ENCODE measurements around the gene TRPM3.

The TRPM3 gene

DNA sequence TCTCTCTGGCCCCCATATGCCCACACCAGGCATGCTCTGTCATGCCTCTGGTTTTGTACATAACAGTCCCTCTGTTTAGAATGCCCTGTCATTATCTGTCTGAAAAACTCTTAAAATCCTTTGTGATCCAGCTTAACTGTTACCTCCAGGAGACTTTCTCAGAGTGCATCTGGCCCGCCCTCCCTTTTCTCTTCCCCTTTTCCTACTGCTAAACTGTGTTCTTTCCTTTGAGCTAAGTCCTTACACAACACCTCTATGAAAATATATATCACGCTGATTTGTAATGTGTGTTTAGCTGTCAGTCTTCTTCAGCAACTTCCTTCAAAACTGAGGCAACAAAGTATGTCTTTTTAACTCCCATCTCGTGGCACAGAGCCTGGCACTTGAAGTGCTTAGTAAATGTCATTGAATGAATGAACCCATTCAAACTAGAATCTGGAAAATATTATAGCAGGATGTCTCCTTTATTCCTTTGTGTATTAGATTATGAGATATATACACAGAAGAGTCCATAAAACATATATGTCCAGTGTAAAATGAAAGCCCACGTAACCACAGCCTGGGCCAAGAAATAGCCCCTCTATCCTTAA lies 540.7 kb downstream of the TRPM3 start:
- DNase-seq (ENCODE audit: low read depth), result no peak

DNA sequence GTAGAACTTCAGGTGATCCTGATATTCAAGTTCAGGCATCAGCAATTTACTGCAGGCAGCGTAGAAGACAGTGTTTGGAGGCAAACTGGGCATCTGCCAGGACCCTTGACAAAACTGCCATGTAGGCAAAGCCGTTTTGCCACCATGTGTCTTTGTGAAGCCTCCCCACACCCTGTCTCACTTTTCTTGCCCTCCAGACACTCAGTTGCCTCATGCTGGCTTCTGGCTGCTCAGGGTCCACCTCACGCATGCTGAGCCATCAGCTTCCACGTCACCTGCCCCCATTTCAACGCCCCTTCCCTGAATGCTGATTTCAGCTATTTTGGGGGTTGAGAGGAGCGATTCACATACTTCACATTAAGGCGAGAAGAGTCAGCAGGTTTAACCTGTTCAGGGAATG lies 541.7 kb downstream of the TRPM3 start:
- no peak for DNase-seq (ENCODE audit: low read depth)

DNA sequence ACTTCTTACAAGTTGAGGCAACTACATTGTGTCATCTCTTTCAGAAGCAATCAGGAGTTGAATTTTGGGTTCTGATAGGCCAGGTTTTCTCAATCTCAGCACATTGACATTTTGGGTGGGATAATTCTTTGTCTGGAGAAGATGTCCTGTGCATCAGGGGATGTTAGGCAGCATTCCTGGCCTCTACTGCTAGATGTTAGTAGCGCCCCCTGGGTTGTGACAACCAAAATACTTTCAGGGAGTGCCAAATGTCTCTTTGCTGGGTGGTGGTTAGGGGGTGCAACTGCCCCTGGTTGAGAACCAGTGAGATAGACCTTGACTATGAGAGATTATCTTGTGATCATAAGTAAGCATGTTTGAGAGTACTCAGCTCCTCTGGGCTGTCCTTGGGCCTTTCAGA lies 542.7 kb downstream of the TRPM3 start:
- no peak for DNase-seq (ENCODE audit: low read depth)

DNA sequence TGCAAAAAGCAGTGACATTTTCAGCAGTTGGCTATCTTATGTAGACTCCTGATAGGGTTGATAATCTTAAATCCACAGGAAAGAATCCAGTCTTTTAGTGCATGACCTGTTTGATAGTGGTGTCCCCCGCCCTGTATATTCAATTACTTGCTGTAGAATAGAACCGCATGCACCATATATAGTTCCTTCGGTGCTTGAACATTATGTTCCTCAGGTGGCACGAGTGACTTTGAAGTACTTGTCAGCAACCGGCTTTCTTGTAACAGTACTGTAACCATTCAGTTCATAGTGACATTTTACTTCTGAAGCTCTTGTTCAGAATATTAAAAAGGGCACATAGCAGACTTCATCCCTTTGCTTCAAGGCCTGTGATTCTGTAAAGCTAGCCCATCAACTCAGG lies 543.8 kb downstream of the TRPM3 start:
- no peak for DNase-seq (ENCODE audit: low read depth)

DNA sequence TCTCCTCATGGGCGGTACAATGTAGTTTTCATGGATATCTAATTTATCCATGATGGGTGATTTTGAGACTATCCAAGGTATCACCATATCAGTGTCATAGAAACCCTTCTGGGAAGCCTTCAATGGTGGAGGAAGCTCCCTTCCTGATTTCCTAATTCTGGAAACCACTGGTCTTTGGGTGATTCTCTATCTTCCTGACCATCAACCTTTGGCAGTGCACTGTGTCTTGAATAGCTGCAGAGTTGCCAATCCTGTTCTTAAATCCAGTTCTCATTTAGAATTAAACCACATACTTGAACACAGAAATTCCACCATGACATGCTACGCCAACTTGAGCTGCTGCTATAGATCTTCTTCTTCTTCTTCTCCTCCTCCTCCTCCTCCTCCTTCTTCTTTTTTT lies 545.3 kb downstream of the TRPM3 start:
- no peak for DNase-seq (ENCODE audit: low read depth)

DNA sequence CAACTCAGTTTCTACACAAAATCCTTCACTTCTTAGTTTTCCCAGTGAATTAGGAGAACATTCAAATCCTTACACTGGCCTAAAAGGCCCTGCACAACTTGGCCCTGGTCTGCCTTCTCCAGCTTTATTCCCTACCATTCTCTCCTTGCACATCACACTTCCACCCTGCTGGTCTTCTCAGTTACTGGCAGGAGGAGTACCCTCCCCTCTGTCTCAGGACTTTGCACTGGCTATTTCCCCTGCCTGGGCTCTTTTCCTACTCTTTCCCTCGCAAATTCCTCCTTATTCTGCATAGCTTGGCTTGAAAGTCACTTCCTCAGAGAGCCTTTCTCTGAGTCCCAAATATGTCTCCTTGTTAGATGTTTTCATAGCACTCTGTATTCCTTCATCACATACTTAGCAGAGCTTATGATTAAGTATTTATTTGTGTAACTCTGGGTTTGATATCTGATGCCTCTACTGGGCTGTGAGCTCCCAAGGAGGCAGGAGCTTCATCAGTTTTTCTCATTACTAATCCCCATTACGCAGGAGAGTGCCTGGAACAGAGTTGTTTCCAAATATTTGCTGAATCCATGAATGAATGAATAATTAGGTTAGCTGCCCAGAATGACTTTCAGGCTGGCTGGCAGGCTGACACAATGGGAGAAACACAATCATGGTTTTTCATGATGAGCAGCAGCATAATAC lies 547.1 kb downstream of the TRPM3 start:
- peak; percentile 84 for DNase-seq (ENCODE audit: low read depth)

DNA sequence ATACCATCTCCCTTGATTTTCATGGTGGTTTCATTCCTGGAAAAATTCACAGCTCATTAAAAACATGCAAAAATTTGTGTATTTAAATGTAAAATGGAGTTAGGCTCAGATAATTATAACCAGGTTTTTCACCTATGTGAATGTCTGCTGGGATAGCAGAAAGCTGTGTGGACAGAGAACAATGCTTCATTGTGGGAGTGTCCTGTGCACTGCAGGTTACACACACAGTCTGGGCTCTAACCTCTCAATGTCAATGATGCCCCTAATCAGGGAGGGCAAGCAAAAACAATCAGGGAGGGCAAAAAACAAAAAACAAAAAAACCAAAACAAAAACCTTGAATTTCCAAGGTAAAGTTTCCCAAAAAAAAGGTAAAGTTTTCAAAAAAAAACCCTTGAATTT lies 548.1 kb downstream of the TRPM3 start:
- DNase-seq (ENCODE audit: low read depth), result no peak

DNA sequence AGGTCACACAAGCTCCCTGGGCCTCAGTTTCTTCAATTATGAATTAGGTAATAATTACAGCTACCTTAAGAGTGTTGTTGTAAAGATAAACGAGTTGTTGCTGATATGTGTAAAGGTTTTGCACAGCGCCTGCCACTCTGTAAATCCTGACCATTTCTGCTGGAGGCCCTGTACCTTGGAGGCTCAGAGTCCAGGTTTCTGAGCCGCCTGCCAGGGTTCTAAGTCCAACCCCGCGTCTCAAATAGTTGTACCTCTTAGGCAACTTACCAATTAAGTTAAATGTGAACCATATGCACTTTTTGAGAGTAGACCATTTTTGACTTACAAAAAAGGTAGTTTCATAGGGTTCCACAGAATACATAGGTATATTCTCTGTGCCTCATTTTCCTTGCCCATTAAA lies 550.2 kb downstream of the TRPM3 start:
- DNase-seq (ENCODE audit: low read depth), result no peak

DNA sequence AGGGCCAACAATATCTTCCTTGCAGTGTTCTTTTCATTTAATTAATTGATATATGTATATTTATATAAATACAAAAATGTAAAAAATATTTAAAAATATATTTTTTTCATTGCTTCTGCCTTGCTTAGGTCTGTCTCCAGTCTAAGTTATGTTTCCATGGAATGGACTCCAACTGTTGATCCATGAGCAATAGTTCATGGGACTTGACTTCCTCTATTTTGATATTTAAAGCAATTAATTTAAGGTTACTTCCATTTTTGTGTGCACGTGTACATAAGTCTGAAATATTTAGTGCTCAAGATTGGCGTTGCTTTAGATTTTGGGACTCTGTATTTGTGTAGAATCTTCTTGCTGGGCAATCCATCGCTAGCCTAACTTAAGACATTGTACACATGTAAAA lies 551.6 kb downstream of the TRPM3 start:
- no peak for DNase-seq (ENCODE audit: low read depth)

DNA sequence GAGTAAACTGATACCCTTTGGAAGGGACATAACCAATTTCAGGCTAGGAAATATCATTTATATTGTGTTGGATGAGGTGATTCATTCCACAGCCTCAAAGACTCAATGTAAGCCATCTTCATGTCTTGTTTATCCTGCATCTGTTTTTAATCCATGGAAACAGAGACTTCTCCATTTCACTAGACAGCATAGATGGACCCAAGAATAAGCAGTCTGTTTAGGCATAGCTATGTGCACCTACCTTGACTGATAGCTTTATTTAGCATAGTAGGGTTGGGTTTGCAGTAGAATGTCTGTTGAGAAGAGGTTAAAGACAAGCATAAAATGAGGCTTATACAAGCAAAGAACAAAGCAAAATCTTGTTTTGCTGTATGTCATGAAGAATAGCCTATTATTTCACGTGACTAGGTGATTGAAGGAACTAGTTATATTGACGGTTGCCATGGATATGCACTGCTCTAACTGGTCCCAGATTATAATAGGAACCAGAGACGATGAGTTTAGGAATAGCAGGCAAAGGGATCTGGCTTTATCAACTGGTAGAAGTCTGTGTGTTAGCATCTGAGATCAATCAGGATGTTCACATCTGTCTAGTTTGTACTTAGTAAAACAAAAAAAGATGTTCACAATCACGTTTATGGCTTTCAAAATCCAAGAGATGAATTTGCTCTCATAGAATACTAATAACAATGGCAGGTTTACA lies 552.2 kb downstream of the TRPM3 start:
- DNase-seq (ENCODE audit: low read depth), result no peak

DNA sequence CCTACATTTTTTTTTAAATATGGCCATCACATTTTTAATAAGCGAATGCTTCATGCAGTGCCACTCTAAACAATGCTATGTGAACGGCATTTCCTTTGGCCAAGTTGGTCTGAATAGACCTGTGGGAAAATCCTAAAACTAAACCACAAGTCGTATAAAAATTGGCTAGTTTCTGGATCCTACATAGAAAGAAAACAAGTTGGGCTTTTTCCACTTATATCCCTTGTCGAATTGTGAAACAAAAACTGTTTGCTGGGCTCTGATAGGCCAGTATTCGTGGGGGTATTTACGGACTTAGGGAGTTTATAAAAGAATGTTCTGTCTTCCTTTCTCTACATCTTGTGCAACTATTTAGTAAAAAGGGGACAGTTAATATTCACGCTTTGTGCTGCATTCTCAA lies 553.9 kb downstream of the TRPM3 start:
- DNase-seq (ENCODE audit: low read depth), result no peak

DNA sequence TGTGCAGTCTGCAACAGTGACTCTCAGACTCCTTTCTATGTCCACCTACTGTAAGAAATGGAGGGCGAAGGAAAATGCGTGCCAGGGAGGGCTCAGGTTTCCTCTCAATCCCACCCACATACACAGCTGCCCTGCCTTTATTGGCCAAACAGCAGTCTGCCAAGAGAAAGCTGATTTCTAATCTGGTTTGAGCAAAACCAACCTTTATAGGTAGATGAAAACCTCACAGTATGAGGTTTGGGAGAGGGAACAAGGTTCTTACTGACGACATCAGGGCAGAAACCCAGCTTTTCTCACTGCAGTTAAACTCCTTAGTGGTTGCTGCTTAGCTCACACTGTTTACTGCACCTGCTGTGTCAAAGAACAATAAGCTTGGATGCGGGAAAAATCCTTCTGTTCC lies 554.7 kb downstream of the TRPM3 start:
- no peak for DNase-seq (ENCODE audit: low read depth)

DNA sequence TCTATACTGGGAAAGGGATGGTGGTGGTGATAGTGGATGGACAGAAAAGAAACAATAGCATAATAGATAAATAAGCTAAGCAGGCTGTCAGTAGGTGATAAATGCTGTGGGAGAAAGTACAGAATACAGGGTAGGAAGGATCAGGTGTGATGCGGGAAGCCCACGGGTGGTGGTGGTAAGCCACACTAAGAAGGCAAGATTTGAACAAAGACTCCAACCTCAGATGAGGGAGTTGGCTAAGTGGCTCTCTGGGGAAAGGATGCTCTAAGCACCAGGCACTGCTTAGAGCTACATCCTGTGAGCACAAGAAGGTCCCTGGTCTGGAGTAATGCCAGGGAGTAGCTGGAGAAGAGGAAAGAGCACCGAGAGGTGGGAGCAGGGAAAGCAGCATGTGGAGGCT lies 555.4 kb downstream of the TRPM3 start:
- DNase-seq (ENCODE audit: low read depth), result no peak

DNA sequence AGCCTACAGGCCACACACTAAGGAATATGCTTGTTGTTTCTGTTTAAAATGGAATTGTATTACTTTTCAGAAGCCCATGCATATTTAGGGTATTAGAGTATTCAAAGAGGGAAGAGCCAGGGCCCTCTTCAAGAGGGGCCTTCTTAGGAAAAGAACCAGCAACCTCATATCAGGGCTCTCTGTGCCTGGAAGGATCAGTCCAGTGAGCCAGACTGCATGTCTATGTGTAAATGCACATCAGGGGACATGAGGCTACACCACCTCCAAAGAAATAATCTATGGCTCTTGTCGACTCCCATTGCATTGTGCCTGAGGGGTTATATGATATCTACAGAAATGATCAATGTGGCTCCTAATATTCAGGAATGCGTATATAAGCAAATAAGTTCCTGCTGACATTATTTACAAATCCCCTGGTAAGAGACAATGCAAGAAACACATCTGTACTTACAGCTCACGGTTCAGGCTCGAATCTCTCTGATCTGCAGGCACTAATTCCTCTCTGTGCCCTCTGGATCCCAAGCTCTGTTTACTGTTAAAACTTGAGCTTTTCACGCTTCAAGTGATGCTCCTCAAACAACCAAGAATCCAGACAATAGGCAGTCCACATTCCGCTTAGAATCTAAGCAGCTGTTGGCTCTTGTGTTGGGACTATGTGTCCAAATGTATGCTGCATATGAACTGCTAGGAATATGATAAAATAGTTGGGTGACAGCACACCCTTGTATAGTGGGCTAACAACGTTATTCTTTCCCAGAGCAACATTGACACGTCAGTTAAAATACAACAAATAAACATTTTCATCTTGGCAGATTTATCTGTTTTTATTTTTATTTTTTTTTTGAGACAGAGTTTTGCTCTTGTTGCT lies 556.7 kb downstream of the TRPM3 start:
- DNase-seq (ENCODE audit: low read depth), result no peak

DNA sequence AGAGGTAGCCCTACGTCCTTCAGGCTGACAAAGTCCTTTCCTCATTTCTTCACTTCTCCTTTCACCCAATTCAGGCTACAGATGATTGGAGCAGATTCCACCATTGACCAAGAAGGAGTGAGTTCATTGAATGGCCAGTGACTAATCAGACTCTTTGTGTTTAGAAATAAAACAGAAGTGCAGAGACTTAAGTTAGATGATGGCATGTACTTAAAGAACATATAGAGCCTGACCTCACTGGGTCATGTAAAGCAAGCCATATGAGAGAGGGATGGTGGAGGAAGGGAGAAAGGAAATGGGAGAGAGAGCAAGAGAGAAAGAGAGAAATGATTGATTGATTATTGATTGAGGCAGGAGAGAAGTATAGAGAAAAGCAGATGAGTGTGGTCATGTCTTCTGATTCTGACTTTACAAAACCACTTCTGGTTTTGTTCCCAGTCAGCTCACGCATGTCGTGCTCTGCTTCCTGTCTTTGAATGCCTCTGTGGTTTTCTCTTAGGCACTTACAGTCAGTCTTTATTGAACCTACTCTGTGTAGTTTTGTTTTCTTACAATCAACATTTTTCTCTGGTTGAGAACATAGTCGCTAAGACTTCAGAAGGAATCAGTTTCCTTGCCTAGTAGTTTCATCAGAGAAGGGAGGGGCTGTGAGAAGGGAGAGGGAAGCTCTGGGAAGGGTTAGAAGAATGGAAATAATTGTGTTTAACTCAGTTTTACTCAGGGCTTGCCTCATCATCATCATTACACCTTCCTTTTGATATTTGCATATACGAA lies 557.8 kb downstream of the TRPM3 start:
- peak; percentile 62 for DNase-seq (ENCODE audit: low read depth)

DNA sequence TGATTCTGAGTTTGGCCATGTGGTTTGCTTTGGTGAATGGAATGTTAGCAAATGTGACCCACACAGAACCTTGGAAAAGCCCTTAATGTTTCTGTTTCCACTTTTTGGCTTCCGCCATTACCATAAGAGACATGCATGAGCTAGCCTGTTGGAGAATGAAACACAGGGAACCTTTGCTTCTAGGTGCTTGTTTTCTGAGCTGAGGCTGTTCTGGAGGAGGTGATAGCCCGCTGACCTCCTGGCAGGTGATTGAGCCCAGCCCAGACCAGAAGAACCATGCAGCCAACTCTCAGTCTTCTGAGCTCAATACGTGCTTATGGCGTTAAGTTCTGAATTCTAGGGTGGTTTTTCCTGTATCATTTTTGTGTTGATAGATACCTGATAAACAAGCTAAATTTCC lies 558.4 kb downstream of the TRPM3 start:
- no peak for DNase-seq (ENCODE audit: low read depth)

DNA sequence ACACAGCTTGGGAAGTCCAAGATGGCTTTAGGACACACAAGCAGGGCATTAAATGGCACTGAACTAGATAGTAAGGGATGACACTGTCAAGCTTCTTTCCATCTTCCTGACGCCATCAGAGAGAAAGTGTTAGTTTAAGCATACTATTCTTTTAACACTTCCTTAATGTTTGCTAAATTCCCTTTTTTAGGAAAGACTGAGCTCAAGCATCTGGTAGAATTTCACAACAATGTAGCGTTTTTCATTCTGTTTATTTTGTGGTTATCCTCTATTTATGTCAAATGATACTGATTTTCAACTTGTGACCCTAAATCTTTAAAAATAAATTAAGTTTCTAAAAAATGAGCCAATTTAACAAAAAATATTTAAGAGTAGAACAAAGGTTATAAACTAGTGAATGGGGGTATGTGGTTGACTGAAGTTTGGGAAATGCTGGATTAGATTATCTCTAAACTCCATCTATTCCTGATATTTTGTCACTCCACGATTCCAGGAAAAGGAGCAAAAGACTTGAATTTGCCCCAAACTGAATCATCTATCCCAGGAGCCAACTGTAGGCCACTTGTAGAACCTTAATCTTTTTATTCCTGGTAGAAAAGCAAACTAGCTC lies 559.5 kb downstream of the TRPM3 start:
- DNase-seq (ENCODE audit: low read depth), result peak; percentile 36

DNA sequence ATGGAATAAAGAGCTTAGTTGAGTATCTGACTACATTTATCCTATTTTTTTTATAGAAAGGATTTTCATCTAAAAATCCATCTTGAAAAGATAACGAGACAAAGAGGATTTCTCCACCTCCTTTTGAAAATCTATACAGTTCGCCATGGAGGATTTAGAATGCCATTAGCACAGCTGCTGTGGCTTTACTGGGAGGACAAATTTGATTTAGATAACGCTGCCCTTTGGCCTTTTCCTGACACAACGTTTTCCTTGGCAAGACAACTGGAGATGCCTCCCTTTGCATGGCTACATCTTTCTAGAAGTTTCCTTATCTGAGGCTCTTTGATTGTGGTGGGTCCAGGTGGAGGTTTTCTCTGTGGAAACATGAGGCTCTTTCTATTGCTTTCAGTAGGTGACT lies 560.3 kb downstream of the TRPM3 start:
- DNase-seq (ENCODE audit: low read depth), result no peak

DNA sequence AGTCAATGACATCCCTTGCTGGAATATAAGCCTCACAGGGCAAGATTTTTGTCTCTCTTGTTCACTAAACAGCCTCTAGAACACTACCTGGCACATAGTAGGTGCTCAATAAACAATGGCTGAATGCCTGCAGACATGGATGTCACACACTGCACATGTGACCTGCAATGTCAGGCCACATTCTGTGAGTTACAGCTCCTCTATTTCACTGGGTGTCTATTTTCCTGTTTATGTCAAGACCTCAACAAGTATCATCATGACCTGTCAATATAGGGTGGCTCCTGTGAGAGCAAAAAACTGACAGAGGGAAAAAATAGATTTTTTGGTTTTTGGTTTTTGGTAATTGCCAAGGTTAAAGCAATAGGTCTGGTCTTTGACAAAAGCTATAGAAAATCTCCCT lies 562.3 kb downstream of the TRPM3 start:
- DNase-seq (ENCODE audit: low read depth), result no peak

DNA sequence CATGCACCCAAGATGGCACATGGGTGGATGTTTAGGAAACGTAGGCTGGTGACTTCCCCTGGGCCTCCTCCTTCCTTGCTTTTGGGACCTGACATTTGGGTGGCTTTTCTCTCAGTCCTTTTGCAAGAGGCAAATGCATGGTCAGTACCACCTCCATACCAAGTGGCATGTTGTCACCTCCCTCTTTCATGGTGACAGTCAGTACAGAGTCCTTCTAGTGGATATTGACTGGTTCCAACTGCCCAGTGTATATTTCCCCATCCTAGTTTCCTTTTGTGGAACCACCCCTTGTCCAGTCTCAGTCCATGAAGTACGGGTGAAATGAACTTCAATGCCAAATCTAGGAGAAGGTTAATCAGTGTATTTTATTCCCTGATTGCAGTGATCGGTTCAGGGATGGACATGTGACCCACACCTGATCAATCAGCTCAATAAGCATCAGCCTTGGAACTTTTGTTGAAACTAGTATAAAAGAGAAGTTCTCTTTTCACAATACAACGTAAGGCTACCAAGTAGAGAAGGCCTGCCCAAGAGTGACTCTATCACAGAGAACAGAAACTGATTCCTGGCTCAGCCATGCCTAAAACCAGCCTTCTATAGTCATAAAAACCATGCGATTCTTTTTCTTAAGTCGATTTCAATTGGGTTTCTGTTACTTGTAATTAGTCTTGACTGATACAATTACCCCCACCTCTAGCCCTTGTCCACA lies 563.6 kb downstream of the TRPM3 start:
- no peak for DNase-seq (ENCODE audit: low read depth)

DNA sequence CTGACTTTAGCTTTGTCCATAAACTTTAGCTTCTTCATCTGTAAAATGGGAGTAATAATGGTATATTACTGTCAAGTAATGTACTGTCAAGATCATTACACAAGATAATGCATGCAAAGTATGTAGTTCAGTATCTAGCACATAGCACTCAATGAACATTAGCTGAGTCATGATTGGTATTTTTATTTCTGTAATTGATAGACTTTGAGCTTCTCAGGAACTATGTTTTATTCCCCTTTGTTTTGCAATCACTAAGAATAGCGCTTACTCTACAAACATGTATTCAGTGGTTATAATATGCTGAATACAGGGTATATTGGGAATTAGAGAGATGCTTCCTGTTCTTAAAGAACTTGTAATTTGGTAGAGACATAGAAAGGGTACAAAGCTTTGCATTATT lies 564.6 kb downstream of the TRPM3 start:
- DNase-seq (ENCODE audit: low read depth), result no peak

Measured in amniotic epithelial cell (primary cell).